ENCODE results near the gene STRN4. TPM values are rescaled to one million over a fixed set of nuclear protein-coding genes. Genes with fewer than 3 reads are reported as not detected.
A peak's percentile ranks its signal among the peaks of the same experiment; 100 is the strongest.

The STRN4 gene
- total and polyA plus RNA-seq, 7 donors, result 28.6 to 72.3 (median 46.2) TPM

- intact Hi-C loops (cut with DNase I), result no loop called here
- WGBS, 3 donors, result 69 to 78% (median 73%) methylated on average over 9 of the region's 9 CpGs
- no peaks in the 10 kb centered on the region for H3K4me1 ChIP-seq
Measured at GRCh38 chr19:46725859-46726393, 20.3 kb downstream of the STRN4 start.

DNA sequence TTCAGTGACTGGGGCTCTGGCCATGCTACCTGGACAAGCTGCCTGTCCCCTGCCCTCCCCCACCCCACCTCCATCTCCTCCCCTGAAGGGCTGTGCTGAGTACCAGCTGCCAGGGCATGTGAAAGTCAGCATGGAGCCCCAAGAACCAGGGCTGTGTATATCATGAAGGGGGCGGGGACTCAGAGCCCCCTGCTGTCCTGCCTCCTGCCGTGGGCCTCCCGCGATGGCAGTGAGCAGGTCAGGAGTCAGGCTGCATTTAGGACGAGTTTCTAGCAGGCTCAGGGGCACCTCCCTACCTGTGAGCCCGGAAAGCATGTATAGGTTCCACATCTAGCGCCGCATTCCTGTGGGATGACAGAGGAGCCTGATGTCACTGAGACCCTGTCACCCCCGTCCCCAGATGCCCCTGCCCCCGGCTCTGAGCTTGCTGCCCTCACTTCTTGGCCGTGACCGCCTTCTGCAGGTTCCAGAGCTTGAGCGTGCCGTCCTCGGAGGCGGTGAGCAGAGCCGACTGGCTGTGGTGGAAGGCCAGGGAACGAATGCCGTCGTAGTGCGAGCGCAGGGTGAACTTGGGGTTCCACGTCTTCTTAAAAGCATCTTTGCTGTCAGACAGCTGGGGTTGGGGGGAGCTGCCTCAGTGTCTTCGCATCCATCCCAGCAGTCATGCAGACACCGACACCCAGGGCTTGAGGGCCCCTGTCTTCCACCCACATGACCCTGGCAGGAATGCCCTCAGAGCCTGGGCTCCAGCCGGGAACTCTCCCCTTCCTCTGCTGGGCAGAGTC, 21.0 kb downstream of the STRN4 start:
- no peaks in the 10 kb centered on the region for H3K4me1 ChIP-seq
- intact Hi-C loops (cut with DNase I), result no loop called here
- peaks cover 13 to 100% of the 10 kb centered on the region in 2 donors for H3K36me3 ChIP-seq (ENCODE audit: insufficient read depth in 1 of 2, low read depth in 1 of 2)
- H3K4me3 ChIP-seq, result no peak overlapping the region
- WGBS, 3 donors, result 89 to 90% (median 89%) methylated on average over 26 of the region's 26 CpGs
- H3K27ac ChIP-seq, result no peak overlapping the region
- no peaks in the 10 kb centered on the region for H3K9me3 ChIP-seq
- no peak for DNase-seq
- ATAC-seq, result no peak
- no peaks in the 10 kb centered on the region for H3K27me3 ChIP-seq (ENCODE audit: insufficient read depth in 3 of 3, low read length in 2 of 3)
- TF ChIP-seq, protein P1, sequence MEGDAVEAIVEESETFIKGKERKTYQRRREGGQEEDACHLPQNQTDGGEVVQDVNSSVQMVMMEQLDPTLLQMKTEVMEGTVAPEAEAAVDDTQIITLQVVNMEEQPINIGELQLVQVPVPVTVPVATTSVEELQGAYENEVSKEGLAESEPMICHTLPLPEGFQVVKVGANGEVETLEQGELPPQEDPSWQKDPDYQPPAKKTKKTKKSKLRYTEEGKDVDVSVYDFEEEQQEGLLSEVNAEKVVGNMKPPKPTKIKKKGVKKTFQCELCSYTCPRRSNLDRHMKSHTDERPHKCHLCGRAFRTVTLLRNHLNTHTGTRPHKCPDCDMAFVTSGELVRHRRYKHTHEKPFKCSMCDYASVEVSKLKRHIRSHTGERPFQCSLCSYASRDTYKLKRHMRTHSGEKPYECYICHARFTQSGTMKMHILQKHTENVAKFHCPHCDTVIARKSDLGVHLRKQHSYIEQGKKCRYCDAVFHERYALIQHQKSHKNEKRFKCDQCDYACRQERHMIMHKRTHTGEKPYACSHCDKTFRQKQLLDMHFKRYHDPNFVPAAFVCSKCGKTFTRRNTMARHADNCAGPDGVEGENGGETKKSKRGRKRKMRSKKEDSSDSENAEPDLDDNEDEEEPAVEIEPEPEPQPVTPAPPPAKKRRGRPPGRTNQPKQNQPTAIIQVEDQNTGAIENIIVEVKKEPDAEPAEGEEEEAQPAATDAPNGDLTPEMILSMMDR (IDR thresholded peaks at IDR 0.05), result no peak

More at GRCh38 chr19:46725859-46726393, 20.3 kb downstream of the STRN4 start:
- H3K4me3 ChIP-seq, result no peak overlapping the region
- peaks cover 13 to 100% of the 10 kb centered on the region in 2 donors for H3K36me3 ChIP-seq (ENCODE audit: insufficient read depth in 1 of 2, low read depth in 1 of 2)
- no peaks in the 10 kb centered on the region for H3K27me3 ChIP-seq (ENCODE audit: insufficient read depth in 3 of 3, low read length in 2 of 3)
- H3K9me3 ChIP-seq, result no peaks in the 10 kb centered on the region
- TF ChIP-seq, protein P1 (IDR thresholded peaks at IDR 0.05), result no peak
- DNase-seq (no peak), ATAC-seq (no peak)
- no peak overlapping the region for H3K27ac ChIP-seq

GRCh38 chr19:46724468-46724867, 21.8 kb downstream of the STRN4 start:
- 77 to 90% (median 81%) methylated on average over 19 to 20 of the region's 20 CpGs for WGBS, 3 donors
- DNase-seq, result peak in 1 of 2 donors; percentile 47
- no peak for ATAC-seq
- intact Hi-C loops (cut with DNase I), result no loop called here
- no peaks in the 10 kb centered on the region for H3K4me1 ChIP-seq
- H3K4me3 ChIP-seq, result no peak overlapping the region
- TF ChIP-seq, protein P1 (IDR thresholded peaks at IDR 0.05), result no peak
- H3K36me3 ChIP-seq (ENCODE audit: insufficient read depth in 1 of 2, low read depth in 1 of 2), result peaks cover 13 to 100% of the 10 kb centered on the region in 2 donors
- H3K27ac ChIP-seq, result no peak overlapping the region
- no peaks in the 10 kb centered on the region for H3K27me3 ChIP-seq (ENCODE audit: insufficient read depth in 3 of 3, low read length in 2 of 3)
- H3K9me3 ChIP-seq, result no peaks in the 10 kb centered on the region

GRCh38 chr19:46723471-46723870, 22.8 kb downstream of the STRN4 start:
- Histone ChIP-seq H3K4me3 (no peak overlapping the region), H3K4me1 (no peaks in the 10 kb centered on the region), H3K36me3 (ENCODE audit: insufficient read depth in 1 of 2, low read depth in 1 of 2) (peaks cover 13 to 97% of the 10 kb centered on the region in 2 donors), H3K9me3 (no peaks in the 10 kb centered on the region), H3K27ac (no peak overlapping the region), H3K27me3 (ENCODE audit: insufficient read depth in 3 of 3, low read length in 2 of 3) (no peaks in the 10 kb centered on the region)
- ATAC-seq, result no peak
- no peak for DNase-seq
- intact Hi-C loops (cut with DNase I), result no loop called here
- TF ChIP-seq, protein P1 (IDR thresholded peaks at IDR 0.05), result no peak
- 83 to 92% (median 84%) methylated on average over 6 of the region's 6 CpGs for WGBS, 3 donors

All from psoas muscle (tissue), 8 donors.